Astrocyte (in vitro differentiated cells and primary cell): Measurements from ENCODE around the gene SLC47A1. TPM values are rescaled to one million over a fixed set of nuclear protein-coding genes. Genes with fewer than 3 reads are reported as not detected.
"Not testable (repeated sequence)": the region's sequence is repeated elsewhere in the genome, so short reads cannot be mapped to it uniquely, and the experiment has no call there.

Experiments
- DNase-seq: peaks from one replicate; pipeline ENCODE4 v3.0.0-alpha.2; 2010; ENCODE audit warnings: low read depth
- FAIRE-seq: peaks from 2 replicates; lab custom pipeline; 2011; peaks lifted over from hg19 to GRCh38; lab: Jason Lieb, UNC
- H2AFZ ChIP-seq: 2 replicates; pipeline ENCODE4 v1.6.0; 2012; ENCODE audit warnings: low read depth, low read length, inconsistent platforms
- H3K27ac ChIP-seq: 2 replicates; pipeline ENCODE4 v1.5.1; 2011; ENCODE audit warnings: low read depth, low read length, inconsistent platforms
- H3K27me3 ChIP-seq: 2 replicates; pipeline ENCODE4 v1.6.0; 2011; ENCODE audit warnings: low read length, inconsistent platforms; ENCODE audit not compliant: insufficient read depth
- H3K36me3 ChIP-seq: 2 replicates; pipeline ENCODE4 v1.5.1; 2011; ENCODE audit warnings: low read length, inconsistent platforms; ENCODE audit not compliant: insufficient read depth
- H3K4me1 ChIP-seq: 2 replicates; pipeline ENCODE4 v1.5.1; 2011; ENCODE audit warnings: low read length, inconsistent platforms; ENCODE audit not compliant: insufficient read depth
- H3K4me2 ChIP-seq: 2 replicates; pipeline ENCODE4 v1.6.0; 2012; ENCODE audit warnings: low read length, inconsistent platforms
- H3K4me3 ChIP-seq: 2 replicates; pipeline ENCODE4 v1.5.1; 2011; ENCODE audit warnings: low read depth, mild to moderate bottlenecking, low read length, inconsistent platforms; ENCODE audit not compliant: insufficient read depth
- H3K79me2 ChIP-seq: 2 replicates; pipeline ENCODE4 v1.6.0; 2012; ENCODE audit warnings: mild to moderate bottlenecking, low read length, inconsistent platforms; ENCODE audit not compliant: insufficient read depth
- H3K9ac ChIP-seq: 2 replicates; pipeline ENCODE4 v1.6.0; 2012; ENCODE audit warnings: mild to moderate bottlenecking, low read length, inconsistent platforms
- H3K9me3 ChIP-seq: 2 replicates; pipeline ENCODE4 v1.5.1; 2012; ENCODE audit warnings: low read depth, mild to moderate bottlenecking, low read length, inconsistent platforms; ENCODE audit not compliant: insufficient read depth
- H4K20me1 ChIP-seq: 2 replicates; pipeline ENCODE4 v1.6.0; 2012; ENCODE audit warnings: low read length, inconsistent platforms; ENCODE audit not compliant: insufficient read depth
- H3K27ac Mint-ChIP-seq: one replicate; pipeline ENCODE4 v1.8.0; 2021; ENCODE audit warnings: mild to moderate bottlenecking, mixed read lengths; ENCODE audit not compliant: unreplicated experiment
- H3K27me3 Mint-ChIP-seq: one replicate; pipeline ENCODE4 v1.8.0; 2021; ENCODE audit warnings: low read depth, mixed read lengths; ENCODE audit not compliant: unreplicated experiment
- H3K36me3 Mint-ChIP-seq: one replicate; pipeline ENCODE4 v1.8.0; 2021; ENCODE audit warnings: low read depth, mixed read lengths; ENCODE audit not compliant: unreplicated experiment
- H3K4me1 Mint-ChIP-seq: one replicate; pipeline ENCODE4 v1.8.0; 2021; ENCODE audit warnings: low read depth, mixed read lengths; ENCODE audit not compliant: unreplicated experiment
- H3K4me3 Mint-ChIP-seq: one replicate; pipeline ENCODE4 v1.8.0; 2021; ENCODE audit warnings: mild to moderate bottlenecking, moderate library complexity, mixed read lengths; ENCODE audit not compliant: unreplicated experiment
- H3K9me3 Mint-ChIP-seq: one replicate; pipeline ENCODE4 v1.8.0; 2021; ENCODE audit warnings: mild to moderate bottlenecking, mixed read lengths; ENCODE audit not compliant: unreplicated experiment
- EZH2 ChIP-seq: IDR thresholded peaks from 2 replicates; pipeline ENCODE4 v1.6.1; 2012; ENCODE audit warnings: mild to moderate bottlenecking, low read length, inconsistent platforms; ENCODE audit not compliant: insufficient read depth
- total RNA-seq: library from RNA; stranded (reverse); gene quantifications from 2 replicates; pipeline ENCODE4 v1.2.1, GENCODE V29; 2021
- TF ChIP-seq, protein P1 (sequence below): IDR thresholded peaks from 2 replicates; pipeline ENCODE4 v1.5.1; 2011; ENCODE audit warnings: low read depth, mild to moderate bottlenecking, inconsistent platforms, low read length, moderate library complexity; ENCODE audit not compliant: insufficient read depth

Gene SLC47A1
- total RNA-seq, 1 donor from 2014 or later: 0.75 TPM

DNA sequence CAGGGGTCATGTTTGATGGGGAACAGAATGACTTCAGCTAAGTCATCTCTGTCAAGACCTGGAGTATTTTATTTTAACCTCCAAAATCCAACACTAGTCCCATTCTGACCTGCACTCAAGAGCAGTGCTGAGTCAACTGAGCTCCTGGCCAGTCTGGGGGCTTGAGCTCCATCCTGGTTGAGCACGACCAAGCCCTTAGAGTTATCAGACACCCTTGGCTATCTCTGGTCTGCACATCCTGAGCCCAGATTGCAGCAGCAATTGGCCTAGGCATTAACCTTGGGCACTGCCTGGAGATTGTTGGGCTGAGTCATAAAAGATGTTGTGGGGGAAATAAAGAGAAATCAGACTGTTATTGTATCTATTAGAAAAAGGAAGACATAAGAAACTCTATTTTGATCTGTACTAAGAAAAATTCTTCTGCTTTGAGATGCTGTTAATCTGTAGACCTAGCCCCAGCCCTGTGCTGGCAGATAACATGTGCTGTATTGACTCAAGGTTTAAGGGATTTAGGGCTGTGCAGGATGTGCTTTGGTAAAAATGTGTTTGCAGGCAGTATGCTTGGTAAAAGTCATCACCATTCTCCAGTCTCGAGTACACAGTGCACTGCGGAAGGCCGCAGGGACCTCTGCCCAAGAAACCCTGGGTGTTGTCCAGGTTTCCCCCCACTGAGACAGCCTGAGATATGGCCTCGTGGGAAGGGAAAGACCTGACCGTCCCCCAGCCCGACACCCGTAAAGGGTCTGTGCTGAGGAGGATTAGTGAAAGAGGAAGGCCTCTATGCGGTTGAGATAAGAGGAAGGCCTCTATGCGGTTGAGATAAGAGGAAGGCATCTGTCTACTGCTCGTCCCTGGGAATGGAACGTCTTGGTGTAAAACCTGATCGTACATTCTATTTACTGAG is 14.0 kb upstream of the SLC47A1 start:
- H4K20me1 ChIP-seq, H3K27ac Mint-ChIP-seq: not testable (repeated sequence)

DNA sequence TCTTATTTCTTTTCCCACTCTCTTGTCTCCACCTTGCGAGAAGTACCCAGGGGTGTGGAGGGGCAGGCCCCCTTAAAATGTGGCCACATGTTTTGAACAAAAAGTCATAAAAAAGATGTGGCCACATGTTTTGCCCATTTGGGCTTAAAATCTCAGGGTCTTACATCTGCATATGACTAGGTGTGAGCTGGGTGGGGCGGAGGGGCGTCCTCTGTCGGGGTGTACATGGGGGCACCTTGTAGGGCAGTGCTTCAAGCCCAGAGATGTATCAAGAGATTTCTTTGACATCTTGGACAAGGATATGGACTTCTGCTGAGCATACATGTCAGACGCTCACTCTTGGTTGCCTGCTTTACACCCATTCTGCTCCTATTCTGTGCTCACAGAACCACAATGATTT is 13.0 kb upstream of the SLC47A1 start:
- no peak overlapping the region for H2AFZ ChIP-seq
- FAIRE-seq (no peak), DNase-seq (no peak)
- H3K4me2 ChIP-seq: no peak overlapping the region
- peaks cover 33% of the 10 kb centered on the region for H3K27me3 Mint-ChIP-seq
- H3K9me3 Mint-ChIP-seq: no peaks in the 10 kb centered on the region
- no peaks in the 10 kb centered on the region for H3K4me1 Mint-ChIP-seq
- no peak overlapping the region for H3K27ac Mint-ChIP-seq
- no peak for TF ChIP-seq EZH2
- TF ChIP-seq, protein P1, sequence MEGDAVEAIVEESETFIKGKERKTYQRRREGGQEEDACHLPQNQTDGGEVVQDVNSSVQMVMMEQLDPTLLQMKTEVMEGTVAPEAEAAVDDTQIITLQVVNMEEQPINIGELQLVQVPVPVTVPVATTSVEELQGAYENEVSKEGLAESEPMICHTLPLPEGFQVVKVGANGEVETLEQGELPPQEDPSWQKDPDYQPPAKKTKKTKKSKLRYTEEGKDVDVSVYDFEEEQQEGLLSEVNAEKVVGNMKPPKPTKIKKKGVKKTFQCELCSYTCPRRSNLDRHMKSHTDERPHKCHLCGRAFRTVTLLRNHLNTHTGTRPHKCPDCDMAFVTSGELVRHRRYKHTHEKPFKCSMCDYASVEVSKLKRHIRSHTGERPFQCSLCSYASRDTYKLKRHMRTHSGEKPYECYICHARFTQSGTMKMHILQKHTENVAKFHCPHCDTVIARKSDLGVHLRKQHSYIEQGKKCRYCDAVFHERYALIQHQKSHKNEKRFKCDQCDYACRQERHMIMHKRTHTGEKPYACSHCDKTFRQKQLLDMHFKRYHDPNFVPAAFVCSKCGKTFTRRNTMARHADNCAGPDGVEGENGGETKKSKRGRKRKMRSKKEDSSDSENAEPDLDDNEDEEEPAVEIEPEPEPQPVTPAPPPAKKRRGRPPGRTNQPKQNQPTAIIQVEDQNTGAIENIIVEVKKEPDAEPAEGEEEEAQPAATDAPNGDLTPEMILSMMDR: no peak
- H3K27ac ChIP-seq: no peak overlapping the region
- no peaks in the 10 kb centered on the region for H3K79me2 ChIP-seq
- no peak overlapping the region for H3K4me3 ChIP-seq
- H3K9me3 ChIP-seq: no peaks in the 10 kb centered on the region
- no peak overlapping the region for H3K4me3 Mint-ChIP-seq
- H3K4me1 ChIP-seq: no peaks in the 10 kb centered on the region
- peaks cover 17% of the 10 kb centered on the region for H3K27me3 ChIP-seq
- no peaks in the 10 kb centered on the region for H4K20me1 ChIP-seq
- H3K36me3 ChIP-seq: no peaks in the 10 kb centered on the region
- no peak overlapping the region for H3K9ac ChIP-seq
- no peaks in the 10 kb centered on the region for H3K36me3 Mint-ChIP-seq

More for the DNA sequence above, 14.0 kb upstream of the SLC47A1 start:
- DNase-seq, FAIRE-seq, H3K4me1 ChIP-seq, H3K4me2 ChIP-seq, H3K4me1 Mint-ChIP-seq, H3K9ac ChIP-seq, H3K36me3 Mint-ChIP-seq, H3K4me3 Mint-ChIP-seq, H3K36me3 ChIP-seq, H2AFZ ChIP-seq, H3K4me3 ChIP-seq, H3K9me3 ChIP-seq, H3K9me3 Mint-ChIP-seq, H3K27ac ChIP-seq, H3K79me2 ChIP-seq: not testable (repeated sequence)
- H3K27me3 Mint-ChIP-seq: peaks cover 30% of the 10 kb centered on the region
- H3K27me3 ChIP-seq: peaks cover 16% of the 10 kb centered on the region

DNA sequence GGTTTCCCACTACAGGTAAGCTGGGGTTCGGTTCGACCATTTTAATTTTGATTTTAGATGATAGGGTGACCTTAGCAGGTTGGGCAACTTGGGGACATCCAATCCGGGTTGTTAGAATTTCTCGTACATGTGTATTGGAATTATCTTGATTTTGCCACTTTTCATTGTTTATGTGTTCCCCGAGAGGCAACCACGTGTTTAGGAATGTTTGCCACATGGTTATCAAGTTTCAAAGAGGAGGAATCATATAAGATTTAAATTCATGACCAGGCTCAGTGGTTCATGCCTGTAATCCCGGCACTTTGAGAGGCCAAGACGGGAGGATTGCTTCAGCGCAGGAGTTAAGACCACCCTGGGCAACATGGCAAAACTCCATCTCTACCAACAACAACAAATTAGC is 10.0 kb upstream of the SLC47A1 start:
- no peaks in the 10 kb centered on the region for H3K4me1 Mint-ChIP-seq
- no peaks in the 10 kb centered on the region for H3K36me3 Mint-ChIP-seq
- H3K4me3 Mint-ChIP-seq: no peak overlapping the region
- H3K27me3 Mint-ChIP-seq: peaks cover 29% of the 10 kb centered on the region
- Histone ChIP-seq H3K4me1 (no peaks in the 10 kb centered on the region), H3K9ac (no peak overlapping the region), H3K79me2 (no peaks in the 10 kb centered on the region), H3K4me3 (no peak overlapping the region), H3K4me2 (no peak overlapping the region), H3K27me3 (peaks cover 23% of the 10 kb centered on the region), H4K20me1 (no peaks in the 10 kb centered on the region), H2AFZ (no peak overlapping the region), H3K36me3 (no peaks in the 10 kb centered on the region), H3K9me3 (no peaks in the 10 kb centered on the region), H3K27ac (no peak overlapping the region)
- FAIRE-seq (no peak), DNase-seq (no peak)
- no peak overlapping the region for H3K27ac Mint-ChIP-seq
- TF ChIP-seq, protein P1: no peak
- no peak for TF ChIP-seq EZH2
- no peaks in the 10 kb centered on the region for H3K9me3 Mint-ChIP-seq

DNA sequence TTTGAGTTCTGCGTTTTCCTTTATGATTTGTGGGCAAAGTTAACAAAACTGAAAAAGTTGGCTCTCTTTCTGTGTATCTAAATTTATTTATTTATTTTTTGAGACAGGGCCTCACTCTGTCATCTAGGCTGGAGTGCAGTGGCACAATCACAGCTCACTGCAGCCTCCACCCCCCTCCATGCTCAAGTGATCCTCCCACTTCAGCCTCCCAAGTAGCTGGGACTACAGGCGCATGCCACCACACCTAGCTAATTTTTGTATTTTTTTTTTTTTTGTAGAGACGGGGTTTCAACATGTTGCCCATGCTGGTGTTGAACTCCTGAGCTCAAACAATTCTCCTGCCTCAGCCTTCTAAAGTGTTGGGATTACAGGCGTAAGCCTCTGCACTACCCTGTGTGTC is 6.7 kb upstream of the SLC47A1 start:
- H3K9me3 ChIP-seq, FAIRE-seq, H3K4me1 Mint-ChIP-seq, H3K79me2 ChIP-seq, H3K4me3 Mint-ChIP-seq, H3K4me3 ChIP-seq, H3K9me3 Mint-ChIP-seq, DNase-seq, H3K27ac Mint-ChIP-seq, H3K4me2 ChIP-seq, H3K27ac ChIP-seq, H3K9ac ChIP-seq, H4K20me1 ChIP-seq, H3K4me1 ChIP-seq, H3K36me3 ChIP-seq, H2AFZ ChIP-seq, H3K36me3 Mint-ChIP-seq: not testable (repeated sequence)
- H3K27me3 Mint-ChIP-seq: peaks cover 29% of the 10 kb centered on the region
- peaks cover 26% of the 10 kb centered on the region for H3K27me3 ChIP-seq
